Neural progenitor cell (in vitro differentiated cells): ENCODE results near the gene SETD2. TPM values are rescaled to one million over a fixed set of nuclear protein-coding genes. Genes with fewer than 3 reads are reported as not detected.
"Not testable (repeated sequence)": the region's sequence is repeated elsewhere in the genome, so short reads cannot be mapped to it uniquely, and the experiment has no call there.

Source experiments
- DNase-seq: peaks from one replicate; pipeline ENCODE4 v3.0.0-alpha.2; 2016; ENCODE audit warnings: low spot score
- H2AFZ ChIP-seq: fragments of 200-600 bp; sonication (generic); replicated peaks from 2 replicates; pipeline ENCODE4 v1.6.1; 2016; ENCODE audit warnings: antibody characterized with exemption
- H3F3A ChIP-seq: fragments of 200-600 bp; sonication (generic); 2 replicates; pipeline ENCODE4 v1.6.1; 2016; ENCODE audit warnings: antibody characterized with exemption, low read depth
- H3K27ac ChIP-seq: fragments of 200-600 bp; sonication (generic); 2 replicates; pipeline ENCODE4 v1.5.1; 2016; ENCODE audit warnings: mild to moderate bottlenecking
- H3K27me3 ChIP-seq: fragments of 200-600 bp; sonication (generic); 2 replicates; pipeline ENCODE4 v1.6.1; 2016; ENCODE audit warnings: mild to moderate bottlenecking, moderate library complexity
- H3K36me3 ChIP-seq: fragments of 200-600 bp; sonication (generic); 2 replicates; pipeline ENCODE4 v1.5.1; 2016
- H3K4me1 ChIP-seq: fragments of 200-600 bp; sonication (generic); 2 replicates; pipeline ENCODE4 v1.6.1; 2016; ENCODE audit warnings: mixed run types
- H3K4me2 ChIP-seq: fragments of 200-600 bp; sonication (generic); 2 replicates; pipeline ENCODE4 v1.6.1; 2016
- H3K4me3 ChIP-seq: fragments of 200-600 bp; sonication (generic); 2 replicates; pipeline ENCODE4 v1.5.1; 2016
- H3K79me2 ChIP-seq: fragments of 200-600 bp; sonication (generic); 2 replicates; pipeline ENCODE4 v1.6.1; 2016; ENCODE audit warnings: low read depth
- H3K9ac ChIP-seq: fragments of 200-600 bp; sonication (generic); 2 replicates; pipeline ENCODE4 v1.6.1; 2016
- H3K9me3 ChIP-seq: fragments of 200-600 bp; sonication (generic); 2 replicates; pipeline ENCODE4 v1.5.1; 2016; ENCODE audit warnings: low read depth
- H4K20me1 ChIP-seq: fragments of 200-600 bp; sonication (generic); 2 replicates; pipeline ENCODE4 v1.6.1; 2016; ENCODE audit warnings: low read depth
- H3K27ac Mint-ChIP-seq: 3 replicates; pipeline ENCODE4 v1.8.0; 2021; ENCODE audit warnings: mixed read lengths
- H3K27me3 Mint-ChIP-seq: 2 replicates; pipeline ENCODE4 v1.8.0; 2022; ENCODE audit warnings: low read depth, mild to moderate bottlenecking, inconsistent platforms, moderate library complexity, mixed read lengths; ENCODE audit not compliant: insufficient read depth
- H3K36me3 Mint-ChIP-seq: 3 replicates; pipeline ENCODE4 v1.8.0; 2021; ENCODE audit warnings: mixed read lengths
- H3K4me1 Mint-ChIP-seq: 3 replicates; pipeline ENCODE4 v1.8.0; 2021; ENCODE audit warnings: mixed read lengths
- H3K4me3 Mint-ChIP-seq: 3 replicates; pipeline ENCODE4 v1.8.0; 2021; ENCODE audit warnings: mild to moderate bottlenecking, moderate library complexity, mixed read lengths
- H3K9me3 Mint-ChIP-seq: 3 replicates; pipeline ENCODE4 v1.8.0; 2020; ENCODE audit warnings: mixed read lengths
- CTCF ChIP-seq: fragments of 200-600 bp; sonication (generic); IDR thresholded peaks from 2 replicates; pipeline ENCODE4 v1.5.1; 2017; ENCODE audit warnings: antibody characterized with exemption, mild to moderate bottlenecking
- EZH2 ChIP-seq: fragments of 200-600 bp; sonication (generic); IDR thresholded peaks from 2 replicates; pipeline ENCODE4 v1.6.1; 2017; ENCODE audit warnings: antibody characterized with exemption, mild to moderate bottlenecking, moderate library complexity
- EZH2phosphoT487 ChIP-seq: fragments of 200-600 bp; sonication (generic); IDR thresholded peaks from 2 replicates; pipeline ENCODE4 v1.6.1; 2017; ENCODE audit warnings: antibody characterized with exemption
- total RNA-seq: library from RNA; depleted of rRNA; stranded (reverse); fragments of >200 nt; gene quantifications from 2 replicates; pipeline ENCODE4 v1.2.3, GENCODE V29; 2015; ENCODE audit warnings: low replicate concordance

SETD2 gene
- total RNA-seq, 1 donor from 2014 or later, result 46.0 TPM

DNA sequence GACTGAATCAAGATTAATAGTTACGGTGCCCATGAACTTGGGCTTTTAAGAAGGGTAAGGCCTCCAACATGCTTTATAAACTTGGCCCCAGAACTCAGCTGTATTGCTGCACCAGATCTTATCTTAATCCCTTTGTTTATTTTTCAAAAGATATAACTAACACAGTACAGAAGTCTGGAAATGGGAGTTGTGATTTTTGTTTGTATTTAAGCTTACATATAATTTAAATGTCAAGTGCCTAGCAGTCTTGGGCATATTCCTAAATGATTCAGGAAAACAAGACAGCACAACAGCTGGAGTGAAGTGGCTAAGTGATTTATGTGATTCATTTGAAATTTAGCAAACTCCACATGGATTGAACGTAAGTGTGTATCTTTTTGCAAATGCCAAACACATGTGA lies 128.3 kb downstream of the SETD2 start:
- Histone ChIP-seq H3K27ac (no peak overlapping the region), H3K4me2 (no peak overlapping the region), H2AFZ (no peak overlapping the region), H3K79me2 (no peaks in the 10 kb centered on the region), H3K4me1 (no peaks in the 10 kb centered on the region), H3K9ac (no peak overlapping the region), H3F3A (no peaks in the 10 kb centered on the region), H3K27me3 (no peaks in the 10 kb centered on the region), H3K4me3 (no peak overlapping the region), H3K9me3 (no peaks in the 10 kb centered on the region), H3K36me3 (peaks cover 26% of the 10 kb centered on the region), H4K20me1 (no peaks in the 10 kb centered on the region)
- no peak overlapping the region for H3K27ac Mint-ChIP-seq
- no peaks in the 10 kb centered on the region for H3K9me3 Mint-ChIP-seq
- no peaks in the 10 kb centered on the region for H3K4me1 Mint-ChIP-seq
- peaks cover 39% of the 10 kb centered on the region for H3K36me3 Mint-ChIP-seq
- TF ChIP-seq EZH2, result no peak
- no peak for TF ChIP-seq EZH2phosphoT487
- TF ChIP-seq CTCF, result no peak
- H3K4me3 Mint-ChIP-seq, result no peak overlapping the region
- no peaks in the 10 kb centered on the region for H3K27me3 Mint-ChIP-seq
- DNase-seq, result no peak

DNA sequence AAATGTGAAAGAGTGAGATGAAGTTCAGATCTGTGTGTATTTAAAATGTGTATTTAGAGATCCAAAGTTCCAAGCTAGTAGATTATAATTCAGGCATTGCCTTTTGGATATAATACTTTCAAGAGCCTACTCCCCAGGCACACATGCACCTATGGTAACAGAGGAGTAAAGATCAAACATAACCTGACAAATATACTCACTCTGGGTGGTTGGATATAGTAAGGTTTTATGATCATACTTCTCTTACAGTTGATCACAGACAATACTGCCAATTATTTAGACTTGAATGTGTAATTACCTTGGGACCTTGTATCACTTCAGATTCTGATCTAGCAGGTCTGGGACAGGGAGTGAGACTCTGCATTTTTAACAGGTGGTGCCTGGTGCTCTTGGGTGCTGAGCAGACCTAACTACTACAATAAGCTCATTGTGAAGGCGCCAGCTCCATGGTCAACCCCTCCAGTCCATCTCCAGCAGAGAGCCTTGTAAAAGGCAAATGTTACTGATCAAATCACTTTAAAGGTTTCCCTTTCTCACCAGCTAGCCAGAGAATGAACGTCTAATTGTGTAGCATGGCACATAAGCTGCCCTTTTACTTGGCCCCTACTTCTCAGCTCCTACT lies 128.9 kb downstream of the SETD2 start:
- no peak overlapping the region for H3K4me3 Mint-ChIP-seq
- Histone ChIP-seq H3K79me2 (no peaks in the 10 kb centered on the region), H3K4me1 (no peaks in the 10 kb centered on the region), H3K9ac (no peak overlapping the region), H4K20me1 (no peaks in the 10 kb centered on the region), H3K27ac (no peak overlapping the region), H3K27me3 (no peaks in the 10 kb centered on the region), H2AFZ (no peak overlapping the region), H3K9me3 (no peaks in the 10 kb centered on the region), H3F3A (no peaks in the 10 kb centered on the region), H3K36me3 (peaks cover 26% of the 10 kb centered on the region), H3K4me2 (no peak overlapping the region), H3K4me3 (no peak overlapping the region)
- DNase-seq, result no peak
- TF ChIP-seq CTCF (no peak), EZH2 (no peak), EZH2phosphoT487 (no peak)
- H3K36me3 Mint-ChIP-seq, result peaks cover 36% of the 10 kb centered on the region
- H3K4me1 Mint-ChIP-seq, result no peaks in the 10 kb centered on the region
- no peak overlapping the region for H3K27ac Mint-ChIP-seq
- no peaks in the 10 kb centered on the region for H3K9me3 Mint-ChIP-seq
- H3K27me3 Mint-ChIP-seq, result no peaks in the 10 kb centered on the region

DNA sequence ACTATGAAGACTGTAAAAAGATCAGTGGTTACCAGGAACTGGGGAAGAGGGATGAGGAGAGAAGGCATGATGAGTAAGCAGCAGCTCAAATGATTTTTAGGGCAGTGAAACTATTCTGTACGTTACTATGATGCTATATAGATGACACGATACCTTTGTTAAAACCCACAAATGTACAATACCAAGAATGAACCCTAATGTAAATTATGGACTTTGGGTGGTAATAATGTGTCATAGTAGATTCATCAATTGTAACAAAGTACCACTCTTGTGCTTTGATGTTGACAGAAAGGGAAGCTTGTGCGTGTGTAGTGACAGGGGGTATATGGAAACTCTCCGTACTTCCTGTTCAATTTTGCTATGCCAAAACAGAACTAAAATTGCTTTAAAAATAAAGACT lies 132.9 kb downstream of the SETD2 start:
- not testable (repeated sequence) for H3K4me2 ChIP-seq, DNase-seq, H3K4me3 ChIP-seq, H3K9ac ChIP-seq, H3K27me3 ChIP-seq, H2AFZ ChIP-seq, H3K4me3 Mint-ChIP-seq, H3K27ac Mint-ChIP-seq, H3K36me3 ChIP-seq, H3K9me3 ChIP-seq, H4K20me1 ChIP-seq, H3K27me3 Mint-ChIP-seq, H3K9me3 Mint-ChIP-seq, H3K79me2 ChIP-seq, H3F3A ChIP-seq, H3K4me1 ChIP-seq, H3K27ac ChIP-seq, H3K4me1 Mint-ChIP-seq
- H3K36me3 Mint-ChIP-seq, result peaks cover 24% of the 10 kb centered on the region

- H3K9me3 ChIP-seq, result no peaks in the 10 kb centered on the region
- no peak overlapping the region for H3K4me2 ChIP-seq
- Mint-ChIP-seq H3K9me3 (no peaks in the 10 kb centered on the region), H3K27me3 (no peaks in the 10 kb centered on the region), H3K27ac (no peak overlapping the region), H3K4me1 (peaks cover 16% of the 10 kb centered on the region), H3K36me3 (peaks cover 10% of the 10 kb centered on the region), H3K4me3 (no peak overlapping the region)
- H3F3A ChIP-seq, result no peaks in the 10 kb centered on the region
- H3K4me3 ChIP-seq, result no peak overlapping the region
- TF ChIP-seq CTCF, result no peak
- no peak for TF ChIP-seq EZH2
- no peak for TF ChIP-seq EZH2phosphoT487
- H2AFZ ChIP-seq, result no peak overlapping the region
- H3K27me3 ChIP-seq, result no peaks in the 10 kb centered on the region
- H3K4me1 ChIP-seq, result peaks cover 8% of the 10 kb centered on the region
- no peak for DNase-seq
- peaks cover 22% of the 10 kb centered on the region for H4K20me1 ChIP-seq
- no peaks in the 10 kb centered on the region for H3K79me2 ChIP-seq
- no peak overlapping the region for H3K9ac ChIP-seq
- no peak overlapping the region for H3K27ac ChIP-seq
- H3K36me3 ChIP-seq, result peaks cover 5% of the 10 kb centered on the region
Measured at GRCh38 chr3:47028667-47029066, 135.2 kb downstream of the SETD2 start.
